Measurements from ENCODE around the gene HRK. TPM values are rescaled to one million over a fixed set of nuclear protein-coding genes. Genes with fewer than 3 reads are reported as not detected.

HRK gene
- total and polyA plus RNA-seq, 9 of the 15 experiments (the other 6 are each of a cell fraction or from before 2014, with no cell fraction given), result 0.01 to 0.05 (median 0.04) TPM; not detected in 6

DNA sequence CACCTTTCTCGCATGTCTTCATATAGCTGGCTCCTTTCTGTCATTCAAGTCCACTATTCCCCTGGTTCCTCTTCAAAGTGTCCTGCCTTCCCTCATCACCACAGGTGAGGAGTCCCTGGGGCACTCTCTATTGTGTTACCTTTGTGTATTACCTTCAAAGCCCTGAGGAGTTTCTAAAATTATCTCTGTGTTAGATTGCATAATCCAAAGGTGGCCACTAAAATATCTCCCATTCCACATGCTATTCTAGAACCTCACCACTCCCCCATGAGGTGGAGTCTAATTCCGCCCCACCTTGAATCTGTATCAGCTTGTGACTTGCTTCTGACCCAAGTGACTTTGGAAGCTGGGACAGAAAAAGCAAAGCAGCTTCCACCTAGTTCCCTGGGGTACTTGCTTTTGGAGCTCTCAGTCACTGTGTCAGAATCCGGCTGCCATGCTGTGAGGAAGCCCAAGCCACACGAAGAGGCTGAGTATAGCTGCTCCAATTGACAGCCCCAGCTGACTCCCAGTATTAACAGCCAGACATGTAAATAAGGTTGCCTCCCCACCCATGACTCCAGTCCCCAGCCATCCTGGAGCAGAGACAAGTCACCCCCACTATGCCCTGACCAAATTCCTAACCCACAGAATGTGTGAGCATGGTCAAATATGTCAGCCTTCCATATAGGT is 6.8 kb downstream of the HRK start:
- peaks cover 0 to 12% of the 10 kb centered on the region in 2 experiments; a peak in 2 of 5 replicates for H3K4me1 ChIP-seq (replicated peaks in 1 of 2; ENCODE audit: control insufficient read depth in 2 of 2, insufficient read depth in 2 of 2, low read length in 2 of 2)
- no peak overlapping the region for H3K27ac ChIP-seq (ENCODE audit: extremely low read depth, low read depth, low read length)
- H3K9me3 ChIP-seq (replicated peaks; ENCODE audit: control insufficient read depth, insufficient read depth, low read depth, low read length), result no peaks in the 10 kb centered on the region
- intact Hi-C loops (cut with micrococcal nuclease) (no loop called here), in situ Hi-C loops (cut with MboI) (no loop called here)
- H3K9me1 ChIP-seq (ENCODE audit: control insufficient read depth, insufficient read depth, low read length), result no peaks in the 10 kb centered on the region
- ChIA-PET CTCF (ENCODE audit: low intra/inter-chr PET ratio) (no interaction called here), POLR2A (interaction anchor here (0.6 to 0.7 kb wide), 2 partner anchors 17 to 273 kb away, joined by 3 to 4 read pairs; no protein-coding TSS in a partner anchor)
- H3K9ac ChIP-seq (ENCODE audit: insufficient read depth in 1 of 2, low read depth in 2 of 2, low read length in 2 of 2), result no peak overlapping the region
- H3K36me3 ChIP-seq (ENCODE audit: control insufficient read depth, insufficient read depth, low read length), result no peaks in the 10 kb centered on the region
- H4K20me1 ChIP-seq (replicated peaks; ENCODE audit: control insufficient read depth, insufficient read depth, low read length), result no peaks in the 10 kb centered on the region
- H3K4me2 ChIP-seq (ENCODE audit: insufficient read depth, low read length), result no peak overlapping the region
- no TSS peak for BruUV-seq (replicated peaks)
- FAIRE-seq (no peak), ATAC-seq (no peak), DNase-seq (ENCODE audit: extremely low read depth in 1 of 4, low spot score in 3 of 4) (no peak)
- H3K4me3 ChIP-seq, result no peak overlapping the region
- peaks cover 28 to 52% of the 10 kb centered on the region in 2 experiments for H3K27me3 ChIP-seq (ENCODE audit: control insufficient read depth in 2 of 2, insufficient read depth in 2 of 2, low read length in 2 of 2)
- no peak overlapping the region for H2AFZ ChIP-seq (ENCODE audit: low read depth, low read length)
- 0% methylated on average over 4 of the region's 4 CpGs for WGBS (ENCODE audit: insufficient coverage, low coverage, missing lambda C conversion rate)
- H3K79me2 ChIP-seq (ENCODE audit: control insufficient read depth, insufficient read depth, low read length), result no peaks in the 10 kb centered on the region
- TF ChIP-seq RFX7 (CRISPR knock-in tag; IDR thresholded peaks at IDR 0.05), result no peak
- TF ChIP-seq ZNF324 (CRISPR knock-in tag; IDR thresholded peaks at IDR 0.05), result no peak
- TF ChIP-seq YY1 (IDR thresholded peaks at IDR 0.05; ENCODE audit: borderline replicate concordance in 1 of 3, control insufficient read depth in 1 of 3, extremely low read depth in 1 of 3, insufficient read depth in 3 of 3, insufficient read length in 1 of 3, insufficient replicate concordance in 2 of 3, low read depth in 1 of 3, low read length in 2 of 3), result peak; percentile 30 to 81 (median 32)
- no peak for TF ChIP-seq CEBPG (CRISPR knock-in tag; IDR thresholded peaks at IDR 0.05)
- peak in 1 of 2 experiments; percentile 41; a peak in 1 of 4 replicates for TF ChIP-seq CEBPG (tag; conservative IDR thresholded peaks at IDR 0.05 in 1 of 2, IDR thresholded peaks at IDR 0.05 in 1 of 2)
- no peak for TF ChIP-seq TSC22D4 (tag; IDR thresholded peaks at IDR 0.05)
- TF ChIP-seq MAFF (IDR thresholded peaks at IDR 0.05; ENCODE audit: low read length), result no peak
- no peak for TF ChIP-seq ZFX (CRISPR knock-in tag; IDR thresholded peaks at IDR 0.05)
- TF ChIP-seq ZNF239 (CRISPR knock-in tag; IDR thresholded peaks at IDR 0.05), result no peak
- no peak for TF ChIP-seq SAFB (IDR thresholded peaks at IDR 0.05; ENCODE audit: borderline replicate concordance, low read depth, low read length)
- TF ChIP-seq, protein P1, sequence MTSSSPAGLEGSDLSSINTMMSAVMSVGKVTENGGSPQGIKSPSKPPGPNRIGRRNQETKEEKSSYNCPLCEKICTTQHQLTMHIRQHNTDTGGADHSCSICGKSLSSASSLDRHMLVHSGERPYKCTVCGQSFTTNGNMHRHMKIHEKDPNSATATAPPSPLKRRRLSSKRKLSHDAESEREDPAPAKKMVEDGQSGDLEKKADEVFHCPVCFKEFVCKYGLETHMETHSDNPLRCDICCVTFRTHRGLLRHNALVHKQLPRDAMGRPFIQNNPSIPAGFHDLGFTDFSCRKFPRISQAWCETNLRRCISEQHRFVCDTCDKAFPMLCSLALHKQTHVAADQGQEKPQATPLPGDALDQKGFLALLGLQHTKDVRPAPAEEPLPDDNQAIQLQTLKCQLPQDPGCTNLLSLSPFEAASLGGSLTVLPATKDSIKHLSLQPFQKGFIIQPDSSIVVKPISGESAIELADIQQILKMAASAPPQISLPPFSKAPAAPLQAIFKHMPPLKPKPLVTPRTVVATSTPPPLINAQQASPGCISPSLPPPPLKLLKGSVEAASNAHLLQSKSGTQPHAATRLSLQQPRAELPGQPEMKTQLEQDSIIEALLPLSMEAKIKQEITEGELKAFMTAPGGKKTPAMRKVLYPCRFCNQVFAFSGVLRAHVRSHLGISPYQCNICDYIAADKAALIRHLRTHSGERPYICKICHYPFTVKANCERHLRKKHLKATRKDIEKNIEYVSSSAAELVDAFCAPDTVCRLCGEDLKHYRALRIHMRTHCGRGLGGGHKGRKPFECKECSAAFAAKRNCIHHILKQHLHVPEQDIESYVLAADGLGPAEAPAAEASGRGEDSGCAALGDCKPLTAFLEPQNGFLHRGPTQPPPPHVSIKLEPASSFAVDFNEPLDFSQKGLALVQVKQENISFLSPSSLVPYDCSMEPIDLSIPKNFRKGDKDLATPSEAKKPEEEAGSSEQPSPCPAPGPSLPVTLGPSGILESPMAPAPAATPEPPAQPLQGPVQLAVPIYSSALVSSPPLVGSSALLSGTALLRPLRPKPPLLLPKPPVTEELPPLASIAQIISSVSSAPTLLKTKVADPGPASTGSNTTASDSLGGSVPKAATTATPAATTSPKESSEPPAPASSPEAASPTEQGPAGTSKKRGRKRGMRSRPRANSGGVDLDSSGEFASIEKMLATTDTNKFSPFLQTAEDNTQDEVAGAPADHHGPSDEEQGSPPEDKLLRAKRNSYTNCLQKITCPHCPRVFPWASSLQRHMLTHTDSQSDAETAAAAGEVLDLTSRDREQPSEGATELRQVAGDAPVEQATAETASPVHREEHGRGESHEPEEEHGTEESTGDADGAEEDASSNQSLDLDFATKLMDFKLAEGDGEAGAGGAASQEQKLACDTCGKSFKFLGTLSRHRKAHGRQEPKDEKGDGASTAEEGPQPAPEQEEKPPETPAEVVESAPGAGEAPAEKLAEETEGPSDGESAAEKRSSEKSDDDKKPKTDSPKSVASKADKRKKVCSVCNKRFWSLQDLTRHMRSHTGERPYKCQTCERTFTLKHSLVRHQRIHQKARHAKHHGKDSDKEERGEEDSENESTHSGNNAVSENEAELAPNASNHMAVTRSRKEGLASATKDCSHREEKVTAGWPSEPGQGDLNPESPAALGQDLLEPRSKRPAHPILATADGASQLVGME (CRISPR knock-in tag; IDR thresholded peaks at IDR 0.05), result no peak
- no peak for TF ChIP-seq GATAD2B (IDR thresholded peaks at IDR 0.05; ENCODE audit: borderline replicate concordance)
- TF ChIP-seq FOS (IDR thresholded peaks at IDR 0.05; ENCODE audit: extremely low read depth, insufficient read length), result no peak
- TF ChIP-seq FOXJ2 (tag; IDR thresholded peaks at IDR 0.05), result no peak
- TF ChIP-seq THRAP3 (IDR thresholded peaks at IDR 0.05; ENCODE audit: borderline replicate concordance), result no peak
- TF ChIP-seq SRSF9 (IDR thresholded peaks at IDR 0.05; ENCODE audit: borderline replicate concordance, low read depth, low read length), result no peak
